ENCODE data around the gene CCNH. TPM values are rescaled to one million over a fixed set of nuclear protein-coding genes. Genes with fewer than 3 reads are reported as not detected.

The CCNH gene
- total RNA-seq, 1 donor from 2014 or later: 36.9 TPM

DNA sequence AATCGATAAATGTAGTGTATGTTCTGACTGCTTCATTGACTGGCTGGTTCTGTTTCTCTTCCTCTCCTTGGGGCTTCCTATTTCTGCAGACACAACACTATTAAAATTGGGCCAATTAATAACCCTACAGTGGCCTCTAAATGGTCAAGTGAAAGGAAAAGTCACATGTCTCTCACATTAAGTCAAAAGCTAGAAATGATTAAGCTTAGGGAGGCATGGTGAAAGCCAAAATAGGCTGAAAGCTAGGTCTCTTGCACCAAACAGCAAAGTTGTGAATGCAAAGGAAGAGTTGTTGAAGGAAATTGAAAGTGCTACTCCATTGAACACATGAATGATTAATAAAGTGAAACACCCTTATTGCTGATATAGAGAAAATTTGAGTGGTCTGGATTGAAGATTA is 58.2 kb downstream of the CCNH start:
- no peak for DNase-seq (ENCODE audit: low read depth, low spot score)
- H3K27me3 Mint-ChIP-seq (ENCODE audit: low read depth): no peaks in the 10 kb centered on the region
- H3K36me3 Mint-ChIP-seq (ENCODE audit: low read depth): peaks cover 29% of the 10 kb centered on the region
- peaks cover 10% of the 10 kb centered on the region for H3K9me3 Mint-ChIP-seq
- TF ChIP-seq, protein P1, sequence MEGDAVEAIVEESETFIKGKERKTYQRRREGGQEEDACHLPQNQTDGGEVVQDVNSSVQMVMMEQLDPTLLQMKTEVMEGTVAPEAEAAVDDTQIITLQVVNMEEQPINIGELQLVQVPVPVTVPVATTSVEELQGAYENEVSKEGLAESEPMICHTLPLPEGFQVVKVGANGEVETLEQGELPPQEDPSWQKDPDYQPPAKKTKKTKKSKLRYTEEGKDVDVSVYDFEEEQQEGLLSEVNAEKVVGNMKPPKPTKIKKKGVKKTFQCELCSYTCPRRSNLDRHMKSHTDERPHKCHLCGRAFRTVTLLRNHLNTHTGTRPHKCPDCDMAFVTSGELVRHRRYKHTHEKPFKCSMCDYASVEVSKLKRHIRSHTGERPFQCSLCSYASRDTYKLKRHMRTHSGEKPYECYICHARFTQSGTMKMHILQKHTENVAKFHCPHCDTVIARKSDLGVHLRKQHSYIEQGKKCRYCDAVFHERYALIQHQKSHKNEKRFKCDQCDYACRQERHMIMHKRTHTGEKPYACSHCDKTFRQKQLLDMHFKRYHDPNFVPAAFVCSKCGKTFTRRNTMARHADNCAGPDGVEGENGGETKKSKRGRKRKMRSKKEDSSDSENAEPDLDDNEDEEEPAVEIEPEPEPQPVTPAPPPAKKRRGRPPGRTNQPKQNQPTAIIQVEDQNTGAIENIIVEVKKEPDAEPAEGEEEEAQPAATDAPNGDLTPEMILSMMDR (conservative IDR thresholded peaks at IDR 0.05): no peak
- no peak overlapping the region for H3K27ac Mint-ChIP-seq (ENCODE audit: unreplicated experiment)
- no peaks in the 10 kb centered on the region for H3K4me1 Mint-ChIP-seq
- H3K4me3 Mint-ChIP-seq: no peak overlapping the region

DNA sequence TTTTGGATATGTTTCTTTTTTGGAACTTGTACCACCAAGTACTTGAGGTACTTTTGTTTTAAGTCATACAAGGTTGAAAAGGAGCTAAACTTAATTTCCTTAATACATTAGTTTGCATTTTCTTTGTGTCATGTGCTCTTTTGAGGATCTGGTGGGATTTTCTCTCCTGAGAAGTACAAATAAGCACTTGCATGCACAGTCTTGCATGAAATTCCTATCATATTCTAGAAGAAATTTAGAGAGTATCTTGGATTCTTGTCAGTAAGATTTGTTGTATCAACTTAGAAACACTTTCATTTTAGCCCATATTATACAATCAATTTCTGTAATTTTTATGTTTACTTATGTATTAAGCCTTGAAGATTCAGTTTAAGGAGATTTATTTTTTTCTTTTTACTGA is 64.9 kb downstream of the CCNH start:
- H3K4me1 Mint-ChIP-seq: no peaks in the 10 kb centered on the region
- peaks cover 2% of the 10 kb centered on the region for H3K9me3 Mint-ChIP-seq
- TF ChIP-seq, protein P1 (conservative IDR thresholded peaks at IDR 0.05): no peak
- H3K36me3 Mint-ChIP-seq (ENCODE audit: low read depth): peaks cover 12% of the 10 kb centered on the region
- H3K27ac Mint-ChIP-seq (ENCODE audit: unreplicated experiment): no peak overlapping the region
- no peak overlapping the region for H3K4me3 Mint-ChIP-seq
- no peak for DNase-seq (ENCODE audit: low read depth, low spot score)
- H3K27me3 Mint-ChIP-seq (ENCODE audit: low read depth): no peaks in the 10 kb centered on the region

DNA sequence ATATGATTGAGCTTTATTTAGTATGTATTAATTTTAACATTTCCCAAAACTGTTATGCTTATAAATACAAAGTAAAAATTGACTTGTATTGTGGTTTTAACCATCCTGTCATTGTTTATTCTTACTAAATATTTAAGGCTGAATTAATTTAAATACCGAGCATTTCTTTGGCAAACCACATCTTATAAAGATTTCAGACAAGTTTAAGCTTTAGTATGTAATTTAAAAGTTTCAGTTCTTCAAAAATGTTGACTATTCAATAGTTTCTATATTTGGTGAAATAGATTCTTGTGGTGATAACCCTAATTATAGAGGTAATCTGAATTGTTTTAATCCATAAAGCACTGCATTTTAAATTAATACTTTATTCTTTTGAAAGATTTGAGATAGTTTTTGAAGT is 65.5 kb downstream of the CCNH start:
- Mint-ChIP-seq H3K27me3 (ENCODE audit: low read depth) (no peaks in the 10 kb centered on the region), H3K27ac (ENCODE audit: unreplicated experiment) (no peak overlapping the region), H3K36me3 (ENCODE audit: low read depth) (peaks cover 12% of the 10 kb centered on the region), H3K4me1 (no peaks in the 10 kb centered on the region), H3K9me3 (peaks cover 2% of the 10 kb centered on the region), H3K4me3 (no peak overlapping the region)
- DNase-seq (ENCODE audit: low read depth, low spot score): no peak
- TF ChIP-seq, protein P1 (conservative IDR thresholded peaks at IDR 0.05): no peak

Other genes with a start within 250 kb of the CCNH start
- gene RASA1, start 145.0 kb downstream of the CCNH start, total RNA-seq: 36.1 and 36.2 TPM in 2 replicates

Data from neural crest cell (in vitro differentiated cells).